ENCODE measurements around the gene MTERF2.
"Not testable (repeated sequence)": the region's sequence is repeated elsewhere in the genome, so short reads cannot be mapped to it uniquely, and the experiment has no call there.

The MTERF2 gene, protein sequence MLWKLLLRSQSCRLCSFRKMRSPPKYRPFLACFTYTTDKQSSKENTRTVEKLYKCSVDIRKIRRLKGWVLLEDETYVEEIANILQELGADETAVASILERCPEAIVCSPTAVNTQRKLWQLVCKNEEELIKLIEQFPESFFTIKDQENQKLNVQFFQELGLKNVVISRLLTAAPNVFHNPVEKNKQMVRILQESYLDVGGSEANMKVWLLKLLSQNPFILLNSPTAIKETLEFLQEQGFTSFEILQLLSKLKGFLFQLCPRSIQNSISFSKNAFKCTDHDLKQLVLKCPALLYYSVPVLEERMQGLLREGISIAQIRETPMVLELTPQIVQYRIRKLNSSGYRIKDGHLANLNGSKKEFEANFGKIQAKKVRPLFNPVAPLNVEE

GRCh38 chr12:106986625-106987389 is at the start of gene MTERF2:
Gene MTERF2, minus strand, starts transcription at chr12:106987146. Its CDS starts 8,432 bp downstream, at chr12:106978714.
- peak; percentile 88 for DNase-seq

GRCh38 chr12:107035733-107036132 is 48.8 kb upstream of the MTERF2 start:
- no peak for DNase-seq

GRCh38 chr12:107033758-107034739 is 47.1 kb upstream of the MTERF2 start:
- DNase-seq, result no peak

GRCh38 chr12:107032266-107032665 is 45.3 kb upstream of the MTERF2 start:
- DNase-seq, result no peak

DNA sequence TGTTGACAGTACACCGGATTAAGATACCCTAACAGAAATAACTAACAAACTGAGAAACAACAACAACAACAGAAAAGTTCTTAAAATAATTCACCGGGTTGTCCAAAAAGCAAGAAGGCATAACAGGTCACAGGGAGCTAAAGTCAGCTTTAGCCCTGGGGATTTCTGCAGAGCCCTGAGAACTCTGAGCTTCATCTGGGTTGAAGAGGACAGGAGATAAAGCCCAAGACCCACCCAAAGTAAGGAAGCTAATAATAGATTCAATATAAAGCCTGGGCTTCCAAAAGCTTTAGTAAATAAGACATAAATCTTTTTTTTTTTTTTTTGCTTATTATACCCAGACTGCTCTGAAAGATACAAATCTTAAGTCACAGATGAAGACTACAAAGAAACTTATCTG is 44.1 kb upstream of the MTERF2 start:
- no peak for DNase-seq

GRCh38 chr12:107029081-107029480 is 42.1 kb upstream of the MTERF2 start:
- no peak for DNase-seq

- DNase-seq, result peak; percentile 10
Observed at GRCh38 chr12:107027636-107028053, 40.7 kb upstream of the MTERF2 start.

DNA sequence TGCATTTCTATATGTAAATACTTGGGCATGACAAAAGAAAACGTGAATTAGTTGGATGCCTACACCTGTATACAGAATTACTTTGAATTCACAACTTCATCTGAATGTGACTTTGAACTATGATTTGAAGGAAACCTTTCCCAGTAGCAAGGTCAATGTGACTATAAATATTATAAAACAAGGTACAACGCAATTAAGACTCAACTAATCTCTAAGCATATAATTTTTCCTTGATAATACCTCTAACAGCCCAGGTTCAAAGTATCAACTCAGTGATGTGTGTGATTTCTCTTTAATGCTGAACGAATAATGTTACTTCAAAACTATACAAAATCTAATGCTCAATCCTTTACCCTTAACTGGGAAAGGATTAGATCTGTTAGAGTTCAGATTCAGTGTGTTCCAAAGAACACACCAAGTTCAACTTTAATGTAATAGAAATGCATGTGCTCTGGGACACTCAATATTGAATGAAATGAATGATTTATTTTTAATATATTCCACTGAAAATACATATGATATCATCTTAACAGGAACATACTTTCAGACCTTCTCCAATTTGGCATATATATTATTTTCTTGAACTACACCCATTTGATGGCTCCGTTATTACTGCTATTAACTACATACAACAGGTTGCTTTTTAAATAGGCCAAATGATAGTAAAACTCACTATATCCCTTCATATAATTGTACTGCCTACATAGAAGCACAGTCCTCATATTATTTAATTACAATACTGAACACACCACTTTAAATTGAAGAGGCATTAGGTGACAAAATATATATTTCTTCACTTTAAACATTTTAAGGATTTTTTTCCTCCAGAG is 40.1 kb upstream of the MTERF2 start:
- no peak for DNase-seq

- not testable (repeated sequence) for DNase-seq
Observed at GRCh38 chr12:107026356-107026755, 39.4 kb upstream of the MTERF2 start.

- DNase-seq, result no peak
Observed at GRCh38 chr12:107025671-107026070, 38.7 kb upstream of the MTERF2 start.

- no peak for DNase-seq
Observed at GRCh38 chr12:107019546-107019945, 32.6 kb upstream of the MTERF2 start.

DNA sequence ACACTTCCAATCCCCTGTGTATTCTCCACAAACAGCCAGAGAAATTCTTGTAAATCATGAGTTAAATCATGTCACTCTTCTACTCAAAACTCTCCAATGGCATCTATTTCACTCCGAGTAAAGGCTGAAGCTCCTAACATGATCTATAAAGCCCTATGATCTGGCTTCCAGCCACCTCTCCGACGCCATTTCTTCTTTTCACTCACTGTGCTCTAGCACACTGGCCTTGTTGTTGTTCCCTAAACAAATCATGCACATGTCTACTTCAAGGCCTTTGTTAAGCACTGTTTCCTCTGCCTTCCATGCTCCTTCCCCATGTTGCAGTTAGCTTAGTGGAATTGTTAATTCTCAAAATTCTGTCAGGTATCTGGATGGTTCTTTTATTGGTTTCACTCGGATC is 30.1 kb upstream of the MTERF2 start:
- DNase-seq, result no peak

DNA sequence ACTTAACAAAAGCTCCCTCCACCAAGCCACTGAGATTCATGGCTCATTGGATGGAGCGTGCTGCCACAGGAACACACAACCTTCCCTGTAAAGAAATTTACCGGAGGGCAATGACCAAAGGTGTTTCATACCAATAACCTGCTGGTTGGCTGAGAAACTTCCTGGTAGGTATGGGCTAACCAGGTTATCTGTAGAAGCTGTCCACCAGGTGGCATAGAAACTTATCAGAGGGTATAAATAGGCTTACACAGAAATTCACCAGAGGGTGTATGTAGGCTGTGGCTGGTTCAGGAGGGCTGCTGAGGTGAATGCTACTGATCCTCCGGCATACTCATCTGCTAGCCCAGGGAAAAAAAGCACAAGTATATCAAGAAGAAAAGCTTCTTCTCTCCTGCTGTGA is 27.1 kb upstream of the MTERF2 start:
- DNase-seq, result peak; percentile 31

DNA sequence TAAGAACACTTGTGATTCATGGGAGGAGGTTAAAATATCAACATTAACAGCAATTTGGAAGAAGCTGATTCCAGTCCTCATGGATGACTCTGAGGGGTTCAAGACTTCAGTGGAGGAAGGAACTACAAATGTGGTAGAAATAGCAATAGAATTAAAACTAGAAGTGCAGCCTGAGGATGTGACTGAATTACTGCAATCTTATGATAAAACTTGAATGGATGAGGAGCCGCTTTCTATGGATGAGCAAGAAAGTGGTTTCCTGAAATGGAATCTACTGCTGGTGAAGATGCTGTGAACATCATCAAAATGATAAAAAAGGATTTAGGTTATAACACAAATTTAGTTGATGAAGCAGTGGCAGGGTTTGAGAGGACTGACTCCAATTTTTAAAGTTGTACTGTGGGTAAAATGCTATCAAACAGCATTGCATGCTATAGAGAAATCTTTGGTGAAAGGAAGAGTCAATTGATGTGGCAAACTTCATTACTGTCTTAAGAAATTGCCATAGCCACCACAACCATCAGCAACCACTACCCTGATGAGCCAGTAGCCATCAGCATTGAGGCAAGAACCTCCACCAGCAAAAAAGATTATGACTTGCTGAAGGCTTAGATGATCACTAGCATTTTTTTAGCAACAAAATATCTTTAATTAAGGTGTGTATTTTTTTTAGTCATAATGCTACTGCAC is 25.9 kb upstream of the MTERF2 start:
- no peak for DNase-seq

DNA sequence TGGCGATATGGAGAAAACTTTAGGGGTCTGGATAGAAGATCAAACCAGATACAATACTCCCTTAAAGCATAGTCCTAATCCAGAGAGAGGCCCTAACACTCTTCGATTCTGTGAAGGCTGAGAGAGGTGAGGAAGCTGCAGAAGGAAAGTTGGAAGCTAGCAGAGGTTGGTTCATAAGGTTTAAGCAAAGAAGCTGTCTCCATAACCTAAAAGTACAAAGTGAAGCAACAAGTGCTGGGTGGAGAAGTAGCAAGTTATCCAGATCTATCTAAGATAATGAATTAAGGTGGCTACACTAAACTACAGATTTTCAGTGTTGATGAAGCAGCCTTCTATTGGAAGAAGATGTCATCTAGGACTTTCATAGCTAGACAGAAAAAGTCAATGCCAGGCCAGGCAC is 24.6 kb upstream of the MTERF2 start:
- DNase-seq, result no peak

GRCh38 chr12:107007411-107007810 is 20.5 kb upstream of the MTERF2 start:
- DNase-seq, result no peak

- DNase-seq, result not testable (repeated sequence)
Observed at GRCh38 chr12:107002665-107003064, 15.7 kb upstream of the MTERF2 start.

DNA sequence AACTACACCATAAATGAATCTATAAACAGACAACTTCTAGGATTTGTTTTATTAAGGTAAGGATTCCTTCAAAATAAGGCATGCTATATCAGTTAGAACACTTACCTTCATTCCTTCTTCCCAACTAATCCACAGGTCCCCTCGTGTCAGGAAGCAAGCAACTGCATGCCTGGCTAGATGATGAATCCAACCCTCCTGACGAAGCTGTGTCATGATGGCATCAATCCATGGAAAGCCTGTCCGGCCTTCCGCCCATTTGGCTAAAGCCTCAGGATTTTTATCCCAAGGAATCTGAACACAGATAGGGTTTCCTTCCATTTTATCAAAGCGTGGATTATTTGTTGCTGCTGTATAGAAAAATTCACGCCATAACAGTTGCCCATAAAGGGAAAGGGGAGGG is 12.5 kb upstream of the MTERF2 start:
- no peak for DNase-seq

GRCh38 chr12:106997916-106998315 is 11.0 kb upstream of the MTERF2 start:
- no peak for DNase-seq

DNA sequence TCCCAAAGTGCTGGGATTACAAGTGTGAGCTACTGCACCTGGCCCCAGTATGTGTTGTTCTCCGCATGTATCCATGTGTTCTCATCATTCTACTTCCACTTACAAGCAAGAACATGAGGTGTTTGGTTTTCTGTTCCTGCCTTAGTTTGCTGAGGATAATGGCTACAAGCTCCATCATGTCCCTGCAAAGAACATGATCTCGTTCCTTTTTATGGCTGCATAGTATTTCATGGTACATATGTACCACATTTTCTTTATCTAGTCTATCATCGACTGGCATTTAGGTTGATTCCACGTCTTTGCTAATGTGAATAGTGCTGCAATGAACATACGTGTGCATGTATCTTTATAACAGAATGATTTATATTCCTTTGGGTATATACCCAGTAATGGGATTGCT is 9.2 kb upstream of the MTERF2 start:
- DNase-seq, result not testable (repeated sequence)

GRCh38 chr12:106994579-106995220 is 7.8 kb upstream of the MTERF2 start:
- DNase-seq, result no peak
